K562 (cell line): Measurements from ENCODE around the gene PHF14. TPM values are rescaled to one million over a fixed set of nuclear protein-coding genes. Genes with fewer than 3 reads are reported as not detected.

ENCODE experiments used
- ASH1L ChIP-seq: fragments of 450-650 bp; IDR thresholded peaks from 2 replicates; pipeline ENCODE4 v1.6.1; 2018; ENCODE audit warnings: borderline replicate concordance, mild to moderate bottlenecking, low read depth; ENCODE audit not compliant: partially characterized antibody
- ATF6 ChIP-seq: sonication (generic); formaldehyde crosslinking; IDR thresholded peaks from 2 replicates; pipeline ENCODE4 v1.4.0; 2020; ENCODE audit warnings: mild to moderate bottlenecking, missing genetic modification reagents
- CREM ChIP-seq: IDR thresholded peaks from 2 replicates; pipeline ENCODE4 v1.6.1; 2014; ENCODE audit warnings: antibody characterized with exemption, low read depth
- DMBX1 ChIP-seq: fragments of 250-450 bp; sonication (Bioruptor Pico); IDR thresholded peaks from 2 replicates; pipeline ENCODE4 v1.8.0; 2022; ENCODE audit warnings: inconsistent platforms, mild to moderate bottlenecking, moderate library complexity, borderline replicate concordance
- ELK1 ChIP-seq: sonication (generic); formaldehyde crosslinking; IDR thresholded peaks from 2 replicates; pipeline ENCODE4 v1.8.1; 2022; ENCODE audit warnings: missing genetic modification reagents
- FOXJ2 ChIP-seq: fragments of 200-800 bp; sonication (Bioruptor generic); IDR thresholded peaks from 2 replicates; pipeline ENCODE4 v1.6.1; 2016; ENCODE audit warnings: missing genetic modification characterization, missing compliant biosample characterization
- HNRNPH1 ChIP-seq: fragments of 200-400 bp; formaldehyde crosslinking; optimal IDR thresholded peaks from 2 replicates; pipeline ENCODE3; 2017; ENCODE audit warnings: low read depth, mild to moderate bottlenecking, low read length, moderate library complexity
- KAT8 ChIP-seq: fragments of 450-650 bp; IDR thresholded peaks from 2 replicates; pipeline ENCODE4 v1.6.1; 2016; ENCODE audit warnings: low read depth, mild to moderate bottlenecking
- KLF16 ChIP-seq: IDR thresholded peaks from 2 replicates; pipeline ENCODE4 v1.6.1; 2016; ENCODE audit warnings: antibody characterized with exemption
- MEIS2 ChIP-seq: fragments of 450-650 bp; IDR thresholded peaks from 2 replicates; pipeline ENCODE4 v1.6.1; 2014; ENCODE audit warnings: mild to moderate bottlenecking; ENCODE audit not compliant: partially characterized antibody
- MITF ChIP-seq: IDR thresholded peaks from 2 replicates; pipeline ENCODE4 v1.6.1; 2014; ENCODE audit warnings: antibody characterized with exemption
- MXD1 ChIP-seq: fragments of 250-450 bp; sonication (Bioruptor Pico); IDR thresholded peaks from 2 replicates; pipeline ENCODE4 v1.8.0; 2021; ENCODE audit warnings: borderline replicate concordance, mild to moderate bottlenecking, moderate library complexity; ENCODE audit not compliant: poor library complexity, severe bottlenecking
- SMAD1 ChIP-seq: fragments of 150-350 bp; IDR thresholded peaks from 2 replicates; pipeline ENCODE4 v1.6.1; 2014; ENCODE audit warnings: low read length, low read depth; ENCODE audit not compliant: partially characterized antibody
- THAP12 ChIP-seq: fragments of 250-450 bp; sonication (Bioruptor Pico); IDR thresholded peaks from 2 replicates; pipeline ENCODE4 v1.9.0; 2021; ENCODE audit warnings: mild to moderate bottlenecking, inconsistent platforms
- YY1 ChIP-seq, 3 experiments: IDR thresholded peaks; 2 replicates each; pipeline ENCODE4 v1.6.1; 2011; ENCODE audit warnings: low read length in 2 of 3, mild to moderate bottlenecking in 2 of 3, moderate library complexity in 2 of 3, borderline replicate concordance in 1 of 3, control low read depth in 1 of 3, low read depth in 1 of 3; ENCODE audit not compliant: insufficient read depth in 3 of 3, insufficient replicate concordance in 2 of 3, control insufficient read depth in 1 of 3, insufficient read length in 1 of 3; ENCODE audit errors: extremely low read depth in 1 of 3
- ZBED1 ChIP-seq: IDR thresholded peaks from 2 replicates; pipeline ENCODE4 v1.6.1; 2014
- ZNF133 ChIP-seq: fragments of 250-450 bp; sonication (Bioruptor Pico); IDR thresholded peaks from 2 replicates; pipeline ENCODE4 v1.4.0; 2020; ENCODE audit warnings: mild to moderate bottlenecking
- ZNF146 ChIP-seq: IDR thresholded peaks from one replicate; pipeline ENCODE4 v1.6.1; 2018; ENCODE audit warnings: missing compliant biosample characterization; ENCODE audit not compliant: unreplicated experiment
- polyA plus RNA-seq, 8 experiments: library from polyadenylated mRNA; depleted of rRNA in 4 of 8; stranded (reverse) in 5 of 8; unstranded in 3 of 8; fragments of >200 nt; fragmentation: Nextera tagmentation in 2 of 8; fragmentation: Illumina TruSeq in 1 of 8; extraction: Ambion mirVana in 2 of 8; extraction: Trizol in 1 of 8; gene quantifications; 2 replicates each; pipeline versions ENCODE4 v1.2.1 to v1.2.3, GENCODE V29; 2011 to 2014; ENCODE audit warnings: inconsistent platforms in 1 of 8, missing spikeins in 1 of 8
- total RNA-seq, 7 experiments: library from RNA; depleted of rRNA in 6 of 7; stranded (reverse); fragments of >200 nt in 6 of 7; fragmentation: Illumina TruSeq in 2 of 7; extraction: Trizol in 2 of 7; gene quantifications; 2 replicates each; pipeline versions ENCODE4 v1.2.1 to v1.2.3, GENCODE V29; 2011 to 2021; ENCODE audit warnings: low replicate concordance in 1 of 7

The PHF14 gene
- total and polyA plus RNA-seq, 9 of the 15 experiments (the other 6 are each of a cell fraction or from before 2014, with no cell fraction given), result 27.5 to 67.6 (median 41.4) TPM

- TF ChIP-seq ELK1 (CRISPR knock-in tag) (no peak), KLF16 (peak; percentile 78), ASH1L (no peak), MEIS2 (peak; percentile 64), MITF (no peak), KAT8 (no peak), ATF6 (CRISPR knock-in tag) (no peak), ZBED1 (peak; percentile 53; the same call in 1 of the 2 replicates), CREM (peak; percentile 72), MXD1 (CRISPR knock-in tag) (no peak), DMBX1 (peak; percentile 81; the same call in 1 of the 2 replicates), ZNF146 (CRISPR knock-in tag) (no peak), ZNF133 (CRISPR knock-in tag) (no peak), SMAD1 (peak; percentile 92), FOXJ2 (peak; percentile 76), THAP12 (CRISPR knock-in tag) (peak; percentile 69), HNRNPH1 (no peak), YY1 (IDR thresholded peaks at IDR 0.05; ENCODE audit: borderline replicate concordance in 1 of 3, control insufficient read depth in 1 of 3, extremely low read depth in 1 of 3, insufficient read depth in 3 of 3, insufficient read length in 1 of 3, insufficient replicate concordance in 2 of 3, low read depth in 1 of 3, low read length in 2 of 3) (peak in 2 of 3 experiments; percentile 30 to 70)
Measured at GRCh38 chr7:10939911-10940703, 33.6 kb upstream of the PHF14 start (continued).
